ENCODE results near the gene MTHFR.

- TF ChIP-seq, protein P1, sequence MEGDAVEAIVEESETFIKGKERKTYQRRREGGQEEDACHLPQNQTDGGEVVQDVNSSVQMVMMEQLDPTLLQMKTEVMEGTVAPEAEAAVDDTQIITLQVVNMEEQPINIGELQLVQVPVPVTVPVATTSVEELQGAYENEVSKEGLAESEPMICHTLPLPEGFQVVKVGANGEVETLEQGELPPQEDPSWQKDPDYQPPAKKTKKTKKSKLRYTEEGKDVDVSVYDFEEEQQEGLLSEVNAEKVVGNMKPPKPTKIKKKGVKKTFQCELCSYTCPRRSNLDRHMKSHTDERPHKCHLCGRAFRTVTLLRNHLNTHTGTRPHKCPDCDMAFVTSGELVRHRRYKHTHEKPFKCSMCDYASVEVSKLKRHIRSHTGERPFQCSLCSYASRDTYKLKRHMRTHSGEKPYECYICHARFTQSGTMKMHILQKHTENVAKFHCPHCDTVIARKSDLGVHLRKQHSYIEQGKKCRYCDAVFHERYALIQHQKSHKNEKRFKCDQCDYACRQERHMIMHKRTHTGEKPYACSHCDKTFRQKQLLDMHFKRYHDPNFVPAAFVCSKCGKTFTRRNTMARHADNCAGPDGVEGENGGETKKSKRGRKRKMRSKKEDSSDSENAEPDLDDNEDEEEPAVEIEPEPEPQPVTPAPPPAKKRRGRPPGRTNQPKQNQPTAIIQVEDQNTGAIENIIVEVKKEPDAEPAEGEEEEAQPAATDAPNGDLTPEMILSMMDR (IDR thresholded peaks at IDR 0.05; ENCODE audit: insufficient read depth, low read depth, low read length), result no peak
- TF ChIP-seq EZH2 (IDR thresholded peaks at IDR 0.05; ENCODE audit: insufficient read depth, low read length), result no peak
These were observed 59.7 kb downstream of the MTHFR start for GRCh38 chr1:11746092-11746491.

Measured in astrocyte (in vitro differentiated cells and primary cell).